Thoracic aorta (tissue), 2 donors: Measurements from ENCODE around the gene CRYBA4. TPM values are rescaled to one million over a fixed set of nuclear protein-coding genes. Genes with fewer than 3 reads are reported as not detected.

ENCODE experiments used
- ATAC-seq: fragments of 150-250 bp; one replicate; pipeline ENCODE4 v1.8.0; 2017; ENCODE audit warnings: low read depth; ENCODE audit not compliant: insufficient number of reproducible peaks, low FRiP score
- DNase-seq: peaks from one replicate; pipeline ENCODE4 v3.0.0-alpha.2; 2020; ENCODE audit warnings: low spot score
- H3K27ac ChIP-seq, 2 donors: fragments of 200-600 bp; sonication (generic); 1 replicate in 1 of 2; 2 replicates in 1 of 2; pipeline ENCODE4 v1.5.1; 2016; ENCODE audit warnings: mild to moderate bottlenecking in 2 of 2, moderate library complexity in 2 of 2
- H3K27me3 ChIP-seq: fragments of 200-600 bp; sonication (generic); replicated peaks from 2 replicates; pipeline ENCODE4 v1.6.0; 2016; ENCODE audit warnings: mild to moderate bottlenecking; ENCODE audit not compliant: insufficient read depth
- H3K36me3 ChIP-seq: fragments of 200-600 bp; sonication (generic); one replicate; pipeline ENCODE4 v1.5.1; 2016
- H3K4me1 ChIP-seq, 2 donors: fragments of 200-600 bp; sonication (generic); 1 replicate in 1 of 2; 2 replicates in 1 of 2; pipeline versions ENCODE4 v1.5.1 to v1.6.0; 2016; ENCODE audit warnings: low read depth in 2 of 2, mild to moderate bottlenecking in 1 of 2; ENCODE audit not compliant: control insufficient read depth in 1 of 2
- H3K4me3 ChIP-seq: fragments of 200-600 bp; sonication (generic); 2 replicates; pipeline ENCODE4 v1.5.1; 2016; ENCODE audit warnings: mild to moderate bottlenecking
- H3K9me3 ChIP-seq: fragments of 200-600 bp; sonication (generic); 2 replicates; pipeline ENCODE4 v1.5.1; 2016
- CTCF ChIP-seq: fragments of 200-600 bp; sonication (generic); IDR thresholded peaks from one replicate; pipeline ENCODE4 v1.5.1; 2019; ENCODE audit warnings: antibody characterized with exemption
- total RNA-seq, 2 donors: library from RNA; depleted of rRNA; stranded (reverse); fragments of >200 nt; gene quantifications; one replicate each; pipeline versions ENCODE4 v1.1.0 to v1.2.3, GENCODE V29; 2016

CRYBA4 gene
- total RNA-seq, 2 donors from 2014 or later, result not detected

DNA sequence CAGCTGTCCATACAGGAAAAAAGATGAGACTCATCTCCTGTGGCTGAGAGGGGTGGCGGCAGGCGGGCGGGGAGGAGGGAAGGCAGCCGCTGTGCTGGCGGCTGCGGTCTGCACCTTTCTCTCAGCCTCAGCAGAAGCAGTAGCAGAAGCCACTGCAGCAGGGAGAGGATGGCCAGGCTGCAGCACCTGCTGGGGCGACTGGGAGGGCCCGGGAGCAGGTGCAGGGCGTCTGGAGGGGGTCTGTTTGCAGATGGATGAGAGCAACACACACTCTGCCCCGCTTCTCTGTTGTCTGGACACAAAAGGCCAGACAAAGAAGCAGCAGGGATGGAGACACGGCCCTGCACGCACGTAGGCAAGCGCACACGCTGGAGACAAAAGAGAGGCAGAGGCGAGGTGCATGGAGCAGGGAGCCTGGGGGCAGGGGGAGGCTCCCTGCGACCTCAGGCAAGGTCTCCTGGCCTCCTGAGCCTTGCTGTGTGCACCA lies 26.3 kb downstream of the CRYBA4 start:
- Histone ChIP-seq H3K4me1 (peaks cover 6 to 8% of the 10 kb centered on the region in 2 donors), H3K27me3 (no peaks in the 10 kb centered on the region), H3K4me3 (no peak overlapping the region), H3K36me3 (no peaks in the 10 kb centered on the region), H3K27ac (no peak overlapping the region), H3K9me3 (no peaks in the 10 kb centered on the region)
- TF ChIP-seq CTCF, result no peak
- no peak for DNase-seq
- no peak for ATAC-seq

- Histone ChIP-seq H3K4me3 (no peak overlapping the region), H3K36me3 (no peaks in the 10 kb centered on the region), H3K27me3 (no peaks in the 10 kb centered on the region), H3K4me1 (peaks cover 6 to 8% of the 10 kb centered on the region in 2 donors), H3K27ac (no peak overlapping the region), H3K9me3 (no peaks in the 10 kb centered on the region)
- TF ChIP-seq CTCF, result no peak
- ATAC-seq, result no peak
- no peak for DNase-seq
These were observed 27.0 kb downstream of the CRYBA4 start for GRCh38 chr22:26648528-26649388.

DNA sequence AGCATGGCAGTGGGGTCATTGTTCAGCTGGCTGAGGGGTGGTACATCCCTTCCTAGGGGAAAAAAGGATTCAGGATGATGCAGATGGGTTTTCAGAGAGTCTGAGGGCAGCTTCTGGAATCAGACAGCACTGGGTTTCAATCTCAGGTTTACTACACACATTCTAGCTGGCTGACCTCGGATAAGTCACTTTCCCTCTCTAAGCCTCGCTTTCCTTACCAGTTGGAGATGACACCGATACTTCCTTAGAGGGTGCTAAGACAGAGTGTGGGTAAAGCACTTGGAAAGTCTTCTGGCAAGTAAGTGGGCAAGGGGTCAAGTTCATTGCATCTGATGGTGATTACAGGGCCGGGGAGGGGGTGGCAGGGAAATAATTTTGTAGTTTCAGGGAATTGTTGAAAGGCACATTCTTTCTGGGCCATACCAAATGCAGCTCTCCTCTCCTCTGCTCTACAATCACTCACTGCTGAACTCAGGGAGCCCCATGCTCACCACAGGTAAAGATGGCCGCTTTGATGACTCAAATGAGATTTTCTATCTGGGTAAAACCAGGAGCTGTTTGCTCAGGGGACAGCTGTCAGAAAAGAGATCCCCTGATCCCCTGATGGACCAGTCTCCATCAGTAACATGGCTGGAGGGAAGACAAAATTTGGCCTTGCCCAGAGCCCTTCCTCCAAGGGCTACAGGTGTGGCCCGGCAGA lies 29.1 kb downstream of the CRYBA4 start:
- TF ChIP-seq CTCF, result no peak
- Histone ChIP-seq H3K27me3 (no peaks in the 10 kb centered on the region), H3K36me3 (no peaks in the 10 kb centered on the region), H3K27ac (no peak overlapping the region), H3K4me1 (no peaks in the 10 kb centered on the region), H3K4me3 (no peak overlapping the region), H3K9me3 (no peaks in the 10 kb centered on the region)
- DNase-seq (no peak), ATAC-seq (no peak)

DNA sequence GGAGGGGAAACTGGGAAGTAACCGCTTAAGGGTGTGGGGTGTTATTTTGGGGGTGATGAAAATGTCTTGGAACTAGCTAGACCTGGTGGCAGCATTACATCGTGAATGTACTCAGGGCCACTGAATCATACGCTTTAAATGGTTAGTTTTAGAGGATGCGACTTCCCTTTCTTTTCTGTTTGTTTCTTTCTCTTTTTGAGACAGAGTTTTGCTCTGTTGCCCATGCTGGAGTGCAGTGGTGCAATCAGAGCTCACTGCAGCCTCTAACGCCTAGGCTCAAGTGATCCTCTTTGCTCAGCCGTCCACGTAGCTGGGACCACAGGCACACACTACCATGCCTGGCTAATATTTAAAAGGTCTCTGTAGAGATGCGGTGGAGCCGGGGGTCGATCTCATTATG lies 30.1 kb downstream of the CRYBA4 start:
- ATAC-seq, result no peak
- no peak for DNase-seq

More for the DNA sequence above, 30.1 kb downstream of the CRYBA4 start:
- no peaks in the 10 kb centered on the region for H3K36me3 ChIP-seq
- H3K9me3 ChIP-seq, result no peaks in the 10 kb centered on the region
- peaks cover 0 to under 1% of the 10 kb centered on the region in 2 donors for H3K4me1 ChIP-seq
- no peak overlapping the region for H3K4me3 ChIP-seq
- no peaks in the 10 kb centered on the region for H3K27me3 ChIP-seq
- H3K27ac ChIP-seq, result no peak overlapping the region
- TF ChIP-seq CTCF, result no peak
